Smooth muscle cell (in vitro differentiated cells): Measurements from ENCODE around the gene HIVEP3. TPM values are rescaled to one million over a fixed set of nuclear protein-coding genes. Genes with fewer than 3 reads are reported as not detected.
A peak's percentile ranks its signal among the peaks of the same experiment; 100 is the strongest.

Experiments used
- DNase-seq: peaks from one replicate; lab custom pipeline; 2025; ENCODE audit not compliant: unreplicated experiment; lab: John Stamatoyannopoulos, UW
- H2AFZ ChIP-seq: fragments of 200-600 bp; sonication (generic); 2 replicates; pipeline ENCODE4 v1.6.0; 2016; ENCODE audit warnings: antibody characterized with exemption, low read depth, mild to moderate bottlenecking
- H3F3A ChIP-seq: fragments of 200-600 bp; sonication (generic); 2 replicates; pipeline ENCODE4 v1.6.0; 2017; ENCODE audit warnings: antibody characterized with exemption, low read depth
- H3K27ac ChIP-seq: fragments of 200-600 bp; sonication (generic); 2 replicates; pipeline ENCODE4 v1.5.1; 2016; ENCODE audit warnings: low read depth, mild to moderate bottlenecking
- H3K27me3 ChIP-seq: fragments of 200-600 bp; sonication (generic); 2 replicates; pipeline ENCODE4 v1.6.1; 2016; ENCODE audit warnings: low read depth, mild to moderate bottlenecking
- H3K36me3 ChIP-seq: fragments of 200-600 bp; sonication (generic); 2 replicates; pipeline ENCODE4 v1.5.1; 2016; ENCODE audit warnings: low read depth
- H3K4me1 ChIP-seq: fragments of 200-600 bp; sonication (generic); 2 replicates; pipeline ENCODE4 v1.5.1; 2016; ENCODE audit warnings: low read depth
- H3K4me2 ChIP-seq: fragments of 200-600 bp; sonication (generic); 2 replicates; pipeline ENCODE4 v1.6.0; 2016; ENCODE audit warnings: mild to moderate bottlenecking
- H3K4me3 ChIP-seq: fragments of 200-600 bp; sonication (generic); 2 replicates; pipeline ENCODE4 v1.5.1; 2016; ENCODE audit warnings: mild to moderate bottlenecking
- H3K79me2 ChIP-seq: fragments of 200-600 bp; sonication (generic); 2 replicates; pipeline ENCODE4 v1.6.0; 2016; ENCODE audit warnings: low read depth, mild to moderate bottlenecking
- H3K9ac ChIP-seq: fragments of 200-600 bp; sonication (generic); 2 replicates; pipeline ENCODE4 v1.6.0; 2016; ENCODE audit warnings: low read depth
- H3K9me3 ChIP-seq: fragments of 200-600 bp; sonication (generic); replicated peaks from 2 replicates; pipeline ENCODE4 v1.5.1; 2016; ENCODE audit warnings: low read depth
- H4K20me1 ChIP-seq: fragments of 200-600 bp; sonication (generic); 2 replicates; pipeline ENCODE4 v1.6.0; 2016; ENCODE audit warnings: low read depth
- WGBS: methylation state at CpG from one replicate; pipeline ENCODE4 v1.1.7; 2016; ENCODE audit warnings: low lambda C conversion rate; 5-methylcytosine and 5-hydroxymethylcytosine counted together
- polyA plus RNA-seq: library from polyadenylated mRNA; unstranded; fragments of >200 nt; fragmentation: Nextera tagmentation; extraction: Ambion mirVana; gene quantifications from 2 replicates; pipeline ENCODE4 v1.2.1, GENCODE V29; 2016
- total RNA-seq: library from RNA; depleted of rRNA; stranded (reverse); fragments of >200 nt; gene quantifications from 2 replicates; pipeline ENCODE4 v1.2.3, GENCODE V29; 2014
- TF ChIP-seq, protein P1 (sequence below): fragments of 200-600 bp; sonication (generic); IDR thresholded peaks from 2 replicates; pipeline ENCODE4 v1.5.1; 2017; ENCODE audit warnings: borderline replicate concordance, mild to moderate bottlenecking, antibody characterized with exemption; ENCODE audit not compliant: insufficient read depth, poor library complexity, severe bottlenecking

Gene HIVEP3
- total and polyA plus RNA-seq, 2 experiments from 2014 or later, result 2.1 to 6.4 TPM

DNA sequence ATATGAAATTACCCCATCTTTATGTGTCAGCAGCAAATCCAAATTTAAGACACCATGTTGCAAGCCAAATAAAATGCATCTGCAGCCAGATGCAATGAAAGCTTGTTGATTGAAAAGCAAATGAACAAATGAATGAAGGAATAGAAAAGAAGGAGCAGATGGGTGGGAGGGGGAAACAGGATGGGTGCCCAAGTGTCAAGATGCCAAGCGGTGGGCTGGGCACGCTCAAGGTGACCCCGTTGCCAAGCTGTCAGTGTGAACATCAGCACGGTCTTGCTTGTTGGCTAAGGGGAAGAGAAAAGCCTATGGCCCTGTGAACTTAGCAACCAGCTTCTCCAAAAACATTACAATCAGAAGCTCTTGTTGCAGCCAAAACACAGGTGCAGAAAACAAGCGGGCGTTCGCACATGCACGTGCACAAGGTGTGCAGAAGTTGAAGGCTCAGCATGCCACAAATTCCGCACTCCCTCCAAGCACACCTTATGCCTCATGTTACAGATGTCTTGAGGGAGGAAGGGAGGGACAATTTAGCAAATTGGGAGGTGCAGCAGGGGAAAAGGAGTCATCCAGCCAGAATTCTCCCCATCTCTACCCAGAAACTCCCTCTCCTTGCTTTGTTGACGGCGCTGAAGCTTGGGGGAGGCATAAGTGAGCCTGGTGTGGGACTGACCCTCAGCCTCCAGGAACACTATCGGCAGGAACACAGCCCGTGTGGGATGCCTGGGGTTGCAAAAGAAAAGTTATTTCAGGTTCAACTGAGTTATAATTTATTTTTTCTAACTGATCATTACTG is 62.4 kb downstream of the HIVEP3 start:
- H3K27me3 ChIP-seq, result no peaks in the 10 kb centered on the region
- no peak overlapping the region for H3K9ac ChIP-seq
- no peaks in the 10 kb centered on the region for H3K9me3 ChIP-seq
- H3K79me2 ChIP-seq, result no peaks in the 10 kb centered on the region
- H3K36me3 ChIP-seq, result no peaks in the 10 kb centered on the region
- no peak overlapping the region for H3K4me2 ChIP-seq
- no peak for DNase-seq
- no peaks in the 10 kb centered on the region for H4K20me1 ChIP-seq
- WGBS, result 95% methylated on average over 13 of the region's 13 CpGs
- no peak overlapping the region for H2AFZ ChIP-seq
- TF ChIP-seq, protein P1, sequence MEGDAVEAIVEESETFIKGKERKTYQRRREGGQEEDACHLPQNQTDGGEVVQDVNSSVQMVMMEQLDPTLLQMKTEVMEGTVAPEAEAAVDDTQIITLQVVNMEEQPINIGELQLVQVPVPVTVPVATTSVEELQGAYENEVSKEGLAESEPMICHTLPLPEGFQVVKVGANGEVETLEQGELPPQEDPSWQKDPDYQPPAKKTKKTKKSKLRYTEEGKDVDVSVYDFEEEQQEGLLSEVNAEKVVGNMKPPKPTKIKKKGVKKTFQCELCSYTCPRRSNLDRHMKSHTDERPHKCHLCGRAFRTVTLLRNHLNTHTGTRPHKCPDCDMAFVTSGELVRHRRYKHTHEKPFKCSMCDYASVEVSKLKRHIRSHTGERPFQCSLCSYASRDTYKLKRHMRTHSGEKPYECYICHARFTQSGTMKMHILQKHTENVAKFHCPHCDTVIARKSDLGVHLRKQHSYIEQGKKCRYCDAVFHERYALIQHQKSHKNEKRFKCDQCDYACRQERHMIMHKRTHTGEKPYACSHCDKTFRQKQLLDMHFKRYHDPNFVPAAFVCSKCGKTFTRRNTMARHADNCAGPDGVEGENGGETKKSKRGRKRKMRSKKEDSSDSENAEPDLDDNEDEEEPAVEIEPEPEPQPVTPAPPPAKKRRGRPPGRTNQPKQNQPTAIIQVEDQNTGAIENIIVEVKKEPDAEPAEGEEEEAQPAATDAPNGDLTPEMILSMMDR, result no peak
- H3K27ac ChIP-seq, result no peak overlapping the region
- no peaks in the 10 kb centered on the region for H3K4me1 ChIP-seq
- no peaks in the 10 kb centered on the region for H3F3A ChIP-seq
- H3K4me3 ChIP-seq, result no peak overlapping the region

DNA sequence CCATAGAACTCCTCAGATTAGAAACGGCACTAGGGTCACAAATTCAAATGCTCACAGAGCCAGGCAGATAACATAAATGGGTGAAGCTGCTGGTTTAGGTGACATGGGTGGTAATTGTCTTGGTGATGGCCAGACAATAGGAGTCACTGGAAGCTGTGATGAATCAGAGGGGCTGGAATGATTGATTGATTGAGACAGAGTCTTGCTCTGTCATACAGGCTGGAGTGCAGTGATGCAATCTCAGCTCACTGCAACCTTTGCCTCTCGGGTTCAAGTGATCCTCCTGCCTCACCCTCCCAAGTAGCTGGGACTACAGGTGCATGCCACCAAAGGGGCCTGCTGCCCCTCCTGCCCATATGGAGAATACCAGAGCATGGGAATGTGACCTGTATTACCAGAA is 63.0 kb downstream of the HIVEP3 start:
- H3K79me2 ChIP-seq, result no peaks in the 10 kb centered on the region
- no peaks in the 10 kb centered on the region for H3K9me3 ChIP-seq
- H4K20me1 ChIP-seq, result no peaks in the 10 kb centered on the region
- TF ChIP-seq, protein P1, result no peak
- H3F3A ChIP-seq, result no peaks in the 10 kb centered on the region
- H3K36me3 ChIP-seq, result no peaks in the 10 kb centered on the region
- H3K27ac ChIP-seq, result no peak overlapping the region
- no peaks in the 10 kb centered on the region for H3K27me3 ChIP-seq
- WGBS, result 79% methylated on average over 2 of the region's 2 CpGs
- no peak overlapping the region for H3K4me2 ChIP-seq
- DNase-seq, result no peak
- no peak overlapping the region for H3K4me3 ChIP-seq
- H3K9ac ChIP-seq, result no peak overlapping the region
- no peaks in the 10 kb centered on the region for H3K4me1 ChIP-seq
- no peak overlapping the region for H2AFZ ChIP-seq

DNA sequence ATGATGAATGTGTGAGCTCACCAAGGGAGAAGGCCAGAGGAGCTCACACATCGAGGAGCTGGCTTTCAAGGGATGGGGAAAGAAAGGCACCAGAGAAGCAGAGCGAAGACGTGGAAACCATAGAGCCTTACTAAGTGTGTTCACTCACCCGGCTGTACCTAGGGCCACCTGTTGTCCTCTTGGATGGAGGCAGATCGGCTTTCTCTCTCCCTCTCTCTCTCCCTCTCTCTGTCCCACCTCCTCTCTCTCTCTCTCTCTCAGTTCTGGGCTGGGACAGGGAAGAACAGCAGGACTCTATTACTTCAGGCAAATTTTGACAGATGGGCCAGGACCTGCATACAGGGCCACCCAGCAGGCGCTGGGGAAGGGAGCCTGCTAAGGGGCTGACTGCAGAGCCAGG is 64.8 kb downstream of the HIVEP3 start:
- Histone ChIP-seq H3K36me3 (no peaks in the 10 kb centered on the region), H3K79me2 (no peaks in the 10 kb centered on the region), H3K4me2 (no peak overlapping the region), H3K27me3 (no peaks in the 10 kb centered on the region), H3K9me3 (no peaks in the 10 kb centered on the region), H3F3A (no peaks in the 10 kb centered on the region), H2AFZ (no peak overlapping the region), H3K27ac (no peak overlapping the region), H4K20me1 (no peaks in the 10 kb centered on the region), H3K4me3 (no peak overlapping the region), H3K9ac (no peak overlapping the region), H3K4me1 (no peaks in the 10 kb centered on the region)
- WGBS, result 95% methylated on average over 6 of the region's 6 CpGs
- no peak for DNase-seq
- TF ChIP-seq, protein P1, result no peak

DNA sequence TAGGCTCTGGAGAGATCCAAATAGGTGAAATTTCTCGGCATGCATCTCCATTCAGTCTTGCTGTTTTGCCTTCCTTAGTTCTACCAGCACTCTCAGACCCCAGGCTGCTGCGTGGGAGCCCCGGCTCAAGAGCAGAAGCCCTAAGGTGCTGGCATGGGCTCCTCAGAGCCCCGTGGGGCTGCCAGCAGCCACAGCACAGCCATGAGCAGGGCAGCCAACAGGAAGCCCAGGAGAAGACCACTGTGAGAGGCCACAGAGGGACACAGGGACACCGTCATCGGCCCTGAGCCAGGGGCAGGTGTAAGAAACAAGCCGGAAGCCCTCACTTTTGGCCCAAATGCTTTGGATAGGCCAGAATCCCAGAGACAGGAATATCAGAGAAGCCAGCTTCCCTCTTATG is 66.6 kb downstream of the HIVEP3 start:
- no peak overlapping the region for H2AFZ ChIP-seq
- no peaks in the 10 kb centered on the region for H3K27me3 ChIP-seq
- no peak overlapping the region for H3K9ac ChIP-seq
- H4K20me1 ChIP-seq, result no peaks in the 10 kb centered on the region
- H3K27ac ChIP-seq, result peak overlapping the region; percentile 23
- H3K9me3 ChIP-seq, result no peaks in the 10 kb centered on the region
- DNase-seq, result no peak
- no peak overlapping the region for H3K4me2 ChIP-seq
- no peaks in the 10 kb centered on the region for H3K79me2 ChIP-seq
- no peaks in the 10 kb centered on the region for H3F3A ChIP-seq
- WGBS, result 98% methylated on average over 7 of the region's 7 CpGs
- no peaks in the 10 kb centered on the region for H3K36me3 ChIP-seq
- TF ChIP-seq, protein P1, result no peak
- H3K4me1 ChIP-seq, result no peaks in the 10 kb centered on the region
- no peak overlapping the region for H3K4me3 ChIP-seq
